Psoas muscle (tissue), 8 donors: Measurements from ENCODE around the gene MTPN. TPM values are rescaled to one million over a fixed set of nuclear protein-coding genes. Genes with fewer than 3 reads are reported as not detected.

ENCODE experiments used
- ATAC-seq, 4 donors: fragments of 200-7000 bp; cut with Tn5 transposase; one replicate each; pipeline ENCODE4 v1.9.1; 2020; ENCODE audit warnings: moderate library complexity in 3 of 4, mild to moderate bottlenecking in 2 of 4
- DNase-seq, 2 donors: peaks; one replicate each; pipeline ENCODE4 v3.0.0-alpha.2; 2020
- H3K27ac ChIP-seq: fragments of 200-600 bp; one replicate; pipeline ENCODE4 v1.8.0; 2022
- H3K27me3 ChIP-seq, 3 donors: fragments of 200-600 bp in 1 of 3; one replicate each; pipeline versions ENCODE4 v1.6.1 to v1.8.0; 2013 to 2022; ENCODE audit warnings: low read length in 2 of 3, mild to moderate bottlenecking in 2 of 3, moderate library complexity in 1 of 3; ENCODE audit not compliant: insufficient read depth in 3 of 3
- H3K36me3 ChIP-seq, 2 donors: fragments of 200-600 bp in 1 of 2; one replicate each; pipeline versions ENCODE4 v1.6.1 to v1.8.0; 2013 to 2022; ENCODE audit warnings: low read depth in 1 of 2, mild to moderate bottlenecking in 1 of 2, moderate library complexity in 1 of 2; ENCODE audit not compliant: insufficient read depth in 1 of 2
- H3K4me1 ChIP-seq: fragments of 200-600 bp; one replicate; pipeline ENCODE4 v1.8.0; 2022
- H3K4me3 ChIP-seq: fragments of 200-600 bp; one replicate; pipeline ENCODE4 v1.8.0; 2022; ENCODE audit warnings: mild to moderate bottlenecking
- H3K9me3 ChIP-seq: fragments of 200-600 bp; one replicate; pipeline ENCODE4 v1.8.0; 2022
- CTCF ChIP-seq: fragments of 200-600 bp; IDR thresholded peaks from one replicate; pipeline ENCODE4 v1.8.0; 2022; ENCODE audit warnings: antibody characterized with exemption
- WGBS, 3 donors: extraction: QIAGEN DNeasy Blood & Tissue Kit; methylation state at CpG; one replicate each; pipeline versions ENCODE4 v1.1.6 to v1.1.7; 2013; 5-methylcytosine and 5-hydroxymethylcytosine counted together
- intact Hi-C, 2 donors: fragments of 100-400 bp; cut with DNase I; formaldehyde crosslinking; loops; one replicate each; pipeline versions ENCODE4 v1.11.0 to v1.14.2; 2022
- polyA plus RNA-seq, 3 donors: library from polyadenylated mRNA; stranded (reverse); fragments of 200-250 nt; gene quantifications; one replicate each; pipeline ENCODE4 v1.2.3, GENCODE V29; 2013
- total RNA-seq, 4 donors: library from RNA; stranded (reverse); fragmentation: NEBNext Ultra II Directional in 2 of 4; extraction: Animal tissue kit (Norgen Biotek cat#: 25700) in 2 of 4; gene quantifications; one replicate each; pipeline versions ENCODE4 v1.2.1 to v1.2.4, GENCODE V29; 2021 to 2023
- donor health status: healthy with polysubstance abuse.
- donor health status: DM: no; HTN: no; CAD: no; lungs with moderate emphysema.
- donor health status: Bipolar disorder and iron deficiency.
- donor health status: healthy.
- donor health status: DM: yes; HTN: yes; CAD: no.
- donor health status: DM: no; HTN: no; CAD: no.
- donor health status: DM: no; HTN: no; CAD: no.
- donor health status: DM: yes; HTN: yes; CAD: no.

Gene MTPN
- total and polyA plus RNA-seq, 7 donors = 41.4 to 107 (median 62.4) TPM

DNA sequence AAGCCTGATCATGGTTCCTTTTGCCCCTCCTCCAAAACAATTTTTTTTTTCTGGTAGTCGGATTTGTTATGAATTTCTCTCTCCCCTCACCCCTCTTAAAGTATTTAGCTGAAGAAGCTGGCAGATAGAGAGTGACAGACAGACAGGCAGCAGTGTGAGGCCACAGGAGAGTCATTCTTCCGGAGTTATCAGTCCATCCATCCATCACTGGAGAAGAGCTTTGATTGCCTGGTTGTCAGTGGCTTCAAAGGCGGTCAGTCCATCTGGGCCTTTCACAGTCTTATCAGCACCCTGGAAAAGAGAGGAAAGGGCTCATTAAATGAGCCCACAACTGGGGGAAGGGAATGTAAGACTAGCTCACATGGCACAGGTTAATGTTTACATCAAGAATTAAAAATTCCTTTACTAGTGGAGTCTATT is 47.4 kb downstream of the MTPN start:
- peaks cover 0 to 33% of the 10 kb centered on the region in 2 donors for H3K36me3 ChIP-seq
- no peaks in the 10 kb centered on the region for H3K27me3 ChIP-seq
- no peak for TF ChIP-seq CTCF
- no peak for DNase-seq
- no peak for ATAC-seq
- H3K9me3 ChIP-seq = no peaks in the 10 kb centered on the region
- intact Hi-C loops = no loop called here
- H3K27ac ChIP-seq = no peak overlapping the region
- H3K4me3 ChIP-seq = no peak overlapping the region
- WGBS, 3 donors = 69 to 80% (median 71%) methylated on average over 3 of the region's 3 CpGs
- peaks cover 40% of the 10 kb centered on the region for H3K4me1 ChIP-seq

- intact Hi-C loops = no loop called here
- no peak for TF ChIP-seq CTCF
- no peaks in the 10 kb centered on the region for H3K9me3 ChIP-seq
- no peak for ATAC-seq
- no peak overlapping the region for H3K27ac ChIP-seq
- 70 to 78% (median 73%) methylated on average over 2 of the region's 2 CpGs for WGBS, 3 donors
- H3K36me3 ChIP-seq = peaks cover 0 to 33% of the 10 kb centered on the region in 2 donors
- DNase-seq = no peak
- no peaks in the 10 kb centered on the region for H3K27me3 ChIP-seq
- peaks cover 35% of the 10 kb centered on the region for H3K4me1 ChIP-seq
- H3K4me3 ChIP-seq = no peak overlapping the region
Observed at GRCh38 chr7:135929249-135929648, 47.9 kb downstream of the MTPN start.

GRCh38 chr7:135928136-135928535 is 49.0 kb downstream of the MTPN start:
- TF ChIP-seq CTCF = no peak
- peaks cover 0 to 33% of the 10 kb centered on the region in 2 donors for H3K36me3 ChIP-seq
- DNase-seq (no peak), ATAC-seq (no peak)
- no peaks in the 10 kb centered on the region for H3K9me3 ChIP-seq
- peaks cover 34% of the 10 kb centered on the region for H3K4me1 ChIP-seq
- intact Hi-C loops = no loop called here
- no peak overlapping the region for H3K27ac ChIP-seq
- no peaks in the 10 kb centered on the region for H3K27me3 ChIP-seq
- H3K4me3 ChIP-seq = no peak overlapping the region

DNA sequence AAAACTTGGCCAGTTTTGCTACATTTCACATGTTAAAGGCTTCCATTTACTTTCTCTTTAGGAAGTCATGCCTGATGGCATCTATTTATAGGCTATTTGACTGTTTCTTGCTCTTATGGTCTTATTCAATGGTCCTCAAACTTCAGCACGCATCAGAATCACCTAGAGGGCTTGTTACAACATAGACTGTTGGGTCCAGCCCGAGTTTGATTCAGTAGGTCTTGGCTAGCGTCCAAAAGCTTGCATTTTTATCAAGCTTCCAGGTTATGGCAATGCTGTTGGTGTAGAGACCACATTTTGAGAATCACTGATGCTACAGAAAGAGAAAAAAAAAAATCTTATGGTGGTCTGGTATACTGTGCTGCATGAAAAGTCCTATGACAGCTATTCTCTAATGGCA is 51.9 kb downstream of the MTPN start:
- no peaks in the 10 kb centered on the region for H3K27me3 ChIP-seq
- TF ChIP-seq CTCF = no peak
- H3K4me1 ChIP-seq = peaks cover 15% of the 10 kb centered on the region
- WGBS, 3 donors = 79 to 84% (median 81%) methylated on average over 3 of the region's 3 CpGs
- DNase-seq = no peak
- H3K4me3 ChIP-seq = no peak overlapping the region
- intact Hi-C loops = no loop called here
- H3K27ac ChIP-seq = no peak overlapping the region
- peaks cover 0 to 33% of the 10 kb centered on the region in 2 donors for H3K36me3 ChIP-seq
- no peak for ATAC-seq
- H3K9me3 ChIP-seq = no peaks in the 10 kb centered on the region

DNA sequence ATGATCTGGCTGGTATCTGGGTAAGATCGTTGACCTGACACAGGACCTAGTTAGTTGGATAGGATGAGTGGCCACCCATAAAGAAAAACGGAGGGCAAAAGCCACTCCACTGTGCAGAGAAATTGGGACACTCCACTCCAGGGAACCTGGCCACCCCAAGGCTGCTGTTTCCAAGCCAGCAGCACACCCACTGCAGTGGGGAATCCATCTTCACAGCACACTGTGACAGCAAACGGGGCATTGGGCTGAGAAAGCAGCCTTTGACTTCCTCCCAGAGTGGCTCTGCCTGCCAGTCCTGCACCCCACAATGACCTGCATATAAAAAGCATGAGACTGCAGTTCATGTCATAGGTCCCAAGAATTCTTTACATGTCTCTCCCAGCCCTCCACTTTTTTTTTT is 52.9 kb downstream of the MTPN start:
- TF ChIP-seq CTCF = no peak
- Histone ChIP-seq H3K27me3 (no peaks in the 10 kb centered on the region), H3K4me3 (no peak overlapping the region), H3K4me1 (peaks cover 14% of the 10 kb centered on the region), H3K36me3 (peaks cover 0 to 32% of the 10 kb centered on the region in 2 donors), H3K9me3 (no peaks in the 10 kb centered on the region), H3K27ac (no peak overlapping the region)
- no peak for ATAC-seq
- intact Hi-C loops = no loop called here
- DNase-seq = no peak
- 73 to 87% (median 73%) methylated on average over 3 of the region's 3 CpGs for WGBS, 3 donors
